Liver (tissue), 9 donors: ENCODE data around the gene LPP. TPM values are rescaled to one million over a fixed set of nuclear protein-coding genes. Genes with fewer than 3 reads are reported as not detected.

Source experiments
- DNase-seq: peaks from one replicate; pipeline ENCODE4 v3.0.0-alpha.2; 2017; ENCODE audit warnings: low spot score
- H3K27ac ChIP-seq, 2 donors: one replicate each; pipeline ENCODE4 v1.7.0; 2013; ENCODE audit warnings: inconsistent platforms in 2 of 2, low read length in 2 of 2, control low read depth in 1 of 2, low read depth in 1 of 2, mild to moderate bottlenecking in 1 of 2
- H3K27me3 ChIP-seq, 4 donors: one replicate each; pipeline versions ENCODE4 v1.6.1 to v1.7.0; 2013; ENCODE audit warnings: low read length in 3 of 4, inconsistent platforms in 1 of 4, mild to moderate bottlenecking in 1 of 4, moderate library complexity in 1 of 4; ENCODE audit not compliant: control insufficient read depth in 4 of 4, insufficient read depth in 4 of 4
- H3K36me3 ChIP-seq, 4 donors: one replicate each; pipeline versions ENCODE4 v1.6.1 to v1.7.0; 2013; ENCODE audit warnings: low read length in 3 of 4, mild to moderate bottlenecking in 3 of 4, low read depth in 1 of 4, moderate library complexity in 1 of 4; ENCODE audit not compliant: control insufficient read depth in 4 of 4, insufficient read depth in 3 of 4
- H3K4me1 ChIP-seq, 4 donors: one replicate each; pipeline versions ENCODE4 v1.6.1 to v1.7.0; 2013; ENCODE audit warnings: low read length in 3 of 4, mild to moderate bottlenecking in 3 of 4, moderate library complexity in 1 of 4; ENCODE audit not compliant: control insufficient read depth in 4 of 4, insufficient read depth in 4 of 4
- H3K4me3 ChIP-seq, 3 donors: one replicate each; pipeline versions ENCODE4 v1.6.1 to v1.7.0; 2013; ENCODE audit warnings: low read length in 3 of 3, control low read depth in 1 of 3, low read depth in 1 of 3, mild to moderate bottlenecking in 1 of 3
- H3K9ac ChIP-seq, 2 donors: one replicate each; pipeline ENCODE4 v1.7.0; 2013; ENCODE audit warnings: low read length in 2 of 2, mild to moderate bottlenecking in 2 of 2, moderate library complexity in 2 of 2, control low read depth in 1 of 2, low read depth in 1 of 2
- H3K9me3 ChIP-seq, 4 donors: one replicate each; pipeline versions ENCODE4 v1.6.1 to v1.7.0; 2013; ENCODE audit warnings: low read length in 3 of 4; ENCODE audit not compliant: control insufficient read depth in 4 of 4
- CTCF ChIP-seq: fragments of 150-350 bp; IDR thresholded peaks from 2 replicates; pipeline ENCODE4 v1.5.1; 2017; ENCODE audit warnings: improper control_type of control experiment, low read depth, low read length; ENCODE audit not compliant: missing input control
- EGR1 ChIP-seq, 2 donors: IDR thresholded peaks; 2 replicates each; pipeline ENCODE4 v1.6.1; 2016 to 2018; ENCODE audit warnings: antibody characterized with exemption in 2 of 2, low read depth in 2 of 2
- FOXA2 ChIP-seq: IDR thresholded peaks from 2 replicates; pipeline ENCODE4 v1.6.1; 2016; ENCODE audit warnings: antibody characterized with exemption
- HNF4A ChIP-seq, 2 donors: conservative IDR thresholded peaks; 2 replicates each; pipeline ENCODE4 v1.6.1; 2016; ENCODE audit warnings: antibody characterized with exemption in 2 of 2, mild to moderate bottlenecking in 2 of 2
- JUND ChIP-seq, 2 donors: IDR thresholded peaks; 2 replicates each; pipeline ENCODE4 v1.6.1; 2016; ENCODE audit warnings: antibody characterized with exemption in 2 of 2
- NR2F2 ChIP-seq: IDR thresholded peaks from 2 replicates; pipeline ENCODE4 v1.6.1; 2016; ENCODE audit warnings: antibody characterized with exemption
- RAD21 ChIP-seq, 2 donors: IDR thresholded peaks; 2 replicates each; pipeline ENCODE4 v1.6.1; 2016; ENCODE audit warnings: antibody characterized with exemption in 2 of 2, mild to moderate bottlenecking in 2 of 2
- REST ChIP-seq: IDR thresholded peaks from 2 replicates; pipeline ENCODE4 v1.6.1; 2016; ENCODE audit warnings: antibody characterized with exemption, mild to moderate bottlenecking
- RXRA ChIP-seq, 2 donors: IDR thresholded peaks; 2 replicates each; pipeline ENCODE4 v1.6.1; 2017 to 2018; ENCODE audit warnings: antibody characterized with exemption in 2 of 2, mild to moderate bottlenecking in 1 of 2
- YY1 ChIP-seq: IDR thresholded peaks from 2 replicates; pipeline ENCODE4 v1.6.1; 2016; ENCODE audit warnings: antibody characterized with exemption, mild to moderate bottlenecking
- WGBS: extraction: QIAGEN DNeasy Blood & Tissue Kit; methylation state at CpG from one replicate; pipeline ENCODE4 v1.1.7; 2013; 5-methylcytosine and 5-hydroxymethylcytosine counted together
- polyA plus RNA-seq, 2 donors: library from polyadenylated mRNA; stranded (reverse) in 1 of 2; unstranded in 1 of 2; fragments of 200-250 nt in 1 of 2; fragments of >200 nt in 1 of 2; fragmentation: Nextera tagmentation in 1 of 2; extraction: Ambion mirVana in 1 of 2; gene quantifications; one replicate each; pipeline versions ENCODE4 v1.2.1 to v1.2.3, GENCODE V29; 2013 to 2015
- total RNA-seq, 2 donors: library from RNA; depleted of rRNA; stranded (reverse); fragments of >200 nt; gene quantifications; one replicate each; pipeline ENCODE4 v1.2.3, GENCODE V29; 2014
- TF ChIP-seq, protein P1 (sequence below): IDR thresholded peaks from 2 replicates; pipeline ENCODE4 v1.6.1; 2016; ENCODE audit warnings: antibody characterized with exemption
- TF ChIP-seq, protein P2 (sequence below): IDR thresholded peaks from 2 replicates; pipeline ENCODE4 v1.6.1; 2016; ENCODE audit warnings: antibody characterized with exemption
- TF ChIP-seq, protein P3 (sequence below): IDR thresholded peaks from 2 replicates; pipeline ENCODE4 v1.6.1; 2016; ENCODE audit warnings: antibody characterized with exemption
- donor health status: healthy.
- donor health status: healthy.
- donor health status: healthy.
- donor health status: healthy.
- donor health status: healthy.

Gene LPP
- total and polyA plus RNA-seq, 4 donors: 3.3 to 53.7 (median 28.2) TPM

DNA sequence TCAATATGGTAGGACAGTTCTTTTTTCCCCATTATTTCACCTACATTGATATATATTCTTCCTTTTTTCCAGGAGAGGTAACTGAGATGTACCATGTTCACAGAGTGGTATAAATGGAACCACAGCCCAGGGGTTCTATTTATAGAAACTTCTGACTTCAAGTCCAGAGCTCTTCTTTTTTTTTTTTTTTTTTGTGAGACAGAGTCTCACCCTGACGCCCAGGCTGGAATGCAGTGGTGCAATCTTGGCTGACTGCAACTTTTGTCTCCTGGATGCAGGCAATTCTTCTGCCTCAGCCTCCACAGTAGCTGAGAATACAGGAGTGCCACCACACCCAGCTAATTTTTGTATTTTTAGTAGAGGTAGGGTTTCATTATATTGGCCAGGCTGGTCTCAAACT, 750.7 kb downstream of the LPP start:
- TF ChIP-seq HNF4A (conservative IDR thresholded peaks at IDR 0.05) (no peak), NR2F2 (no peak), EGR1 (IDR thresholded peaks at IDR 0.05; ENCODE audit: low read depth in 2 of 2) (no peak), REST (no peak), JUND (IDR thresholded peaks at IDR 0.05) (no peak), RXRA (IDR thresholded peaks at IDR 0.05) (no peak), RAD21 (IDR thresholded peaks at IDR 0.05) (no peak), FOXA2 (no peak), CTCF (no peak), YY1 (no peak)
- TF ChIP-seq, protein P1, sequence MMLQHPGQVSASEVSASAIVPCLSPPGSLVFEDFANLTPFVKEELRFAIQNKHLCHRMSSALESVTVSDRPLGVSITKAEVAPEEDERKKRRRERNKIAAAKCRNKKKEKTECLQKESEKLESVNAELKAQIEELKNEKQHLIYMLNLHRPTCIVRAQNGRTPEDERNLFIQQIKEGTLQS: no peak
- TF ChIP-seq, protein P2, sequence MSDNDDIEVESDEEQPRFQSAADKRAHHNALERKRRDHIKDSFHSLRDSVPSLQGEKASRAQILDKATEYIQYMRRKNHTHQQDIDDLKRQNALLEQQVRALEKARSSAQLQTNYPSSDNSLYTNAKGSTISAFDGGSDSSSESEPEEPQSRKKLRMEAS: no peak
- no peak overlapping the region for H3K27ac ChIP-seq
- H3K9me3 ChIP-seq: no peaks in the 10 kb centered on the region
- H3K36me3 ChIP-seq: no peaks in the 10 kb centered on the region
- 43% methylated on average over 1 of the region's 1 CpG for WGBS
- DNase-seq: no peak
- no peak overlapping the region for H3K9ac ChIP-seq
- H3K4me1 ChIP-seq: no peaks in the 10 kb centered on the region
- H3K4me3 ChIP-seq: no peak overlapping the region
- no peaks in the 10 kb centered on the region for H3K27me3 ChIP-seq

- Histone ChIP-seq H3K9ac (no peak overlapping the region), H3K36me3 (no peaks in the 10 kb centered on the region), H3K27me3 (no peaks in the 10 kb centered on the region), H3K4me3 (no peak overlapping the region), H3K4me1 (no peaks in the 10 kb centered on the region), H3K9me3 (no peaks in the 10 kb centered on the region), H3K27ac (no peak overlapping the region)
- WGBS: 87% methylated on average over 2 of the region's 2 CpGs
- TF ChIP-seq, protein P3, sequence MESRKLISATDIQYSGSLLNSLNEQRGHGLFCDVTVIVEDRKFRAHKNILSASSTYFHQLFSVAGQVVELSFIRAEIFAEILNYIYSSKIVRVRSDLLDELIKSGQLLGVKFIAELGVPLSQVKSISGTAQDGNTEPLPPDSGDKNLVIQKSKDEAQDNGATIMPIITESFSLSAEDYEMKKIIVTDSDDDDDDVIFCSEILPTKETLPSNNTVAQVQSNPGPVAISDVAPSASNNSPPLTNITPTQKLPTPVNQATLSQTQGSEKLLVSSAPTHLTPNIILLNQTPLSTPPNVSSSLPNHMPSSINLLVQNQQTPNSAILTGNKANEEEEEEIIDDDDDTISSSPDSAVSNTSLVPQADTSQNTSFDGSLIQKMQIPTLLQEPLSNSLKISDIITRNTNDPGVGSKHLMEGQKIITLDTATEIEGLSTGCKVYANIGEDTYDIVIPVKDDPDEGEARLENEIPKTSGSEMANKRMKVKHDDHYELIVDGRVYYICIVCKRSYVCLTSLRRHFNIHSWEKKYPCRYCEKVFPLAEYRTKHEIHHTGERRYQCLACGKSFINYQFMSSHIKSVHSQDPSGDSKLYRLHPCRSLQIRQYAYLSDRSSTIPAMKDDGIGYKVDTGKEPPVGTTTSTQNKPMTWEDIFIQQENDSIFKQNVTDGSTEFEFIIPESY: no peak
- TF ChIP-seq CTCF (no peak), RXRA (IDR thresholded peaks at IDR 0.05) (no peak)
- no peak for DNase-seq
These were observed 751.6 kb downstream of the LPP start for GRCh38 chr3:188905547-188905946.
